Osteoblast (primary cell): ENCODE results near the gene ADCY9. TPM values are rescaled to one million over a fixed set of nuclear protein-coding genes. Genes with fewer than 3 reads are reported as not detected.
"Not testable (repeated sequence)": the region's sequence is repeated elsewhere in the genome, so short reads cannot be mapped to it uniquely, and the experiment has no call there.

Experiments used
- DNase-seq: peaks from one replicate; pipeline ENCODE4 v3.0.0; 2011; ENCODE audit warnings: low spot score, mixed read lengths; ENCODE audit not compliant: insufficient read length; ENCODE audit errors: missing footprints
- H2AFZ ChIP-seq: 2 replicates; pipeline ENCODE4 v1.6.0; 2011; ENCODE audit warnings: mild to moderate bottlenecking, low read length
- H3K27ac ChIP-seq: 2 replicates; pipeline ENCODE4 v1.5.1; 2011; ENCODE audit warnings: mild to moderate bottlenecking, low read depth, low read length, moderate library complexity
- H3K27me3 ChIP-seq: 2 replicates; pipeline ENCODE4 v1.6.0; 2012; ENCODE audit warnings: mild to moderate bottlenecking, control low read depth, inconsistent platforms, low read length, moderate library complexity; ENCODE audit not compliant: insufficient read depth
- H3K36me3 ChIP-seq: 2 replicates; pipeline ENCODE4 v1.5.1; 2011; ENCODE audit warnings: mild to moderate bottlenecking, low read length, control low read depth, moderate library complexity; ENCODE audit not compliant: insufficient read depth
- H3K4me1 ChIP-seq: 2 replicates; pipeline ENCODE4 v1.5.1; 2011; ENCODE audit warnings: mild to moderate bottlenecking, low read length, control low read depth, moderate library complexity; ENCODE audit not compliant: insufficient read depth
- H3K4me2 ChIP-seq: 2 replicates; pipeline ENCODE4 v1.6.0; 2011; ENCODE audit warnings: mild to moderate bottlenecking, low read length; ENCODE audit not compliant: insufficient read depth
- H3K4me3 ChIP-seq: fragments of 200-600 bp; sonication (generic); 3 replicates; pipeline ENCODE4 v1.5.1; 2012; ENCODE audit warnings: mild to moderate bottlenecking, low read length, inconsistent platforms; ENCODE audit not compliant: insufficient read depth
- H3K79me2 ChIP-seq: 2 replicates; pipeline ENCODE4 v1.6.0; 2012; ENCODE audit warnings: mild to moderate bottlenecking, low read length, control low read depth, inconsistent platforms; ENCODE audit not compliant: insufficient read depth
- H3K9me3 ChIP-seq: 2 replicates; pipeline ENCODE4 v1.5.1; 2011; ENCODE audit warnings: low read depth, low read length, control low read depth
- H4K20me1 ChIP-seq: 2 replicates; pipeline ENCODE4 v1.6.0; 2012; ENCODE audit warnings: mild to moderate bottlenecking, low read length, control low read depth; ENCODE audit not compliant: insufficient read depth
- CTCF ChIP-seq: IDR thresholded peaks from 2 replicates; pipeline ENCODE4 v1.5.1; 2011; ENCODE audit warnings: mild to moderate bottlenecking, low read depth, low read length, moderate library complexity; ENCODE audit errors: extremely low read depth
- total RNA-seq: library from RNA; depleted of rRNA; stranded (reverse); fragments of >200 nt; gene quantifications from 2 replicates; pipeline ENCODE4 v1.2.3, GENCODE V29; 2012

Gene ADCY9
- total RNA-seq, 1 donor = 29.3 TPM

GRCh38 chr16:4075534-4075933, 40.7 kb downstream of the ADCY9 start:
- no peak overlapping the region for H2AFZ ChIP-seq
- no peaks in the 10 kb centered on the region for H4K20me1 ChIP-seq
- H3K27ac ChIP-seq = no peak overlapping the region
- no peaks in the 10 kb centered on the region for H3K4me1 ChIP-seq
- no peaks in the 10 kb centered on the region for H3K27me3 ChIP-seq
- H3K4me3 ChIP-seq = no peak overlapping the region
- DNase-seq = no peak
- no peak for TF ChIP-seq CTCF
- no peaks in the 10 kb centered on the region for H3K36me3 ChIP-seq
- H3K79me2 ChIP-seq = no peaks in the 10 kb centered on the region
- no peaks in the 10 kb centered on the region for H3K9me3 ChIP-seq
- H3K4me2 ChIP-seq = no peak overlapping the region

GRCh38 chr16:4073150-4073549, 43.1 kb downstream of the ADCY9 start:
- H3K27me3 ChIP-seq, H3K36me3 ChIP-seq, H2AFZ ChIP-seq, H3K4me1 ChIP-seq, H3K79me2 ChIP-seq, DNase-seq, H3K4me3 ChIP-seq, H4K20me1 ChIP-seq, H3K27ac ChIP-seq, H3K4me2 ChIP-seq, H3K9me3 ChIP-seq: not testable (repeated sequence)

GRCh38 chr16:4071686-4072561, 44.3 kb downstream of the ADCY9 start:
- no peak overlapping the region for H3K4me3 ChIP-seq
- H3K4me1 ChIP-seq = peaks cover 9% of the 10 kb centered on the region
- DNase-seq = no peak
- no peaks in the 10 kb centered on the region for H3K9me3 ChIP-seq
- H3K36me3 ChIP-seq = no peaks in the 10 kb centered on the region
- no peak overlapping the region for H3K4me2 ChIP-seq
- H4K20me1 ChIP-seq = peaks cover 4% of the 10 kb centered on the region
- TF ChIP-seq CTCF = no peak
- H3K27ac ChIP-seq = no peak overlapping the region
- H3K27me3 ChIP-seq = no peaks in the 10 kb centered on the region
- no peaks in the 10 kb centered on the region for H3K79me2 ChIP-seq
- no peak overlapping the region for H2AFZ ChIP-seq

- no peak for DNase-seq
- peaks cover 13% of the 10 kb centered on the region for H3K4me1 ChIP-seq
- no peak for TF ChIP-seq CTCF
- peaks cover 4% of the 10 kb centered on the region for H4K20me1 ChIP-seq
- no peak overlapping the region for H3K4me3 ChIP-seq
- H3K4me2 ChIP-seq = no peak overlapping the region
- no peaks in the 10 kb centered on the region for H3K27me3 ChIP-seq
- no peak overlapping the region for H2AFZ ChIP-seq
- H3K79me2 ChIP-seq = no peaks in the 10 kb centered on the region
- no peaks in the 10 kb centered on the region for H3K9me3 ChIP-seq
- no peaks in the 10 kb centered on the region for H3K36me3 ChIP-seq
- no peak overlapping the region for H3K27ac ChIP-seq
These were observed 45.3 kb downstream of the ADCY9 start for GRCh38 chr16:4070936-4071335.
